Panc1 (cell line): ENCODE data around the gene LTBP3. TPM values are rescaled to one million over a fixed set of nuclear protein-coding genes. Genes with fewer than 3 reads are reported as not detected.

Experiments
- ATAC-seq: fragments of 200-7000 bp; cut with Tn5 transposase; 2 replicates; pipeline ENCODE4 v1.9.1; 2020; ENCODE audit warnings: mild to moderate bottlenecking, moderate library complexity
- BruUV-seq: library from RNA; stranded (reverse); fragments of 400-500 nt; replicated peaks from 2 replicates; lab custom pipeline; 2021; lab: Mats Ljungman, UMichigan
- CTCF ChIA-PET: fragments of 300-600 bp; sonication (Branson Sonifier 250); formaldehyde crosslinking; loops from one replicate; lab custom pipeline; 2022; ENCODE audit warnings: antibody characterized with exemption; lab: Charles Lee
- POLR2A ChIA-PET: fragments of 300-600 bp; sonication (Branson Sonifier 250); formaldehyde crosslinking; loops from one replicate; lab custom pipeline; 2022; ENCODE audit warnings: antibody characterized with exemption; lab: Charles Lee
- DNase-seq: peaks from one replicate; pipeline ENCODE4 v3.0.0-alpha.2; 2010; ENCODE audit warnings: low read depth, low spot score
- H3K27ac ChIP-seq: 2 replicates; pipeline ENCODE4 v1.5.1; 2011; ENCODE audit warnings: mild to moderate bottlenecking, low read length, inconsistent platforms
- H3K27me3 ChIP-seq: fragments of 200-500 bp; sonication (Bioruptor generic); 2 replicates; pipeline ENCODE4 v1.6.0; 2014; ENCODE audit warnings: low read length, inconsistent platforms; ENCODE audit not compliant: control insufficient read depth, insufficient read depth
- H3K36me3 ChIP-seq: fragments of 200-500 bp; sonication (Bioruptor generic); 2 replicates; pipeline ENCODE4 v1.5.1; 2014; ENCODE audit warnings: inconsistent platforms, mild to moderate bottlenecking, low read length, moderate library complexity; ENCODE audit not compliant: control insufficient read depth, insufficient read depth
- H3K4me1 ChIP-seq: 2 replicates; pipeline ENCODE4 v1.5.1; 2011; ENCODE audit warnings: inconsistent platforms, mild to moderate bottlenecking, low read length, moderate library complexity; ENCODE audit not compliant: control insufficient read depth, insufficient read depth
- H3K4me3 ChIP-seq, 2 experiments: 2 replicates each; pipeline ENCODE4 v1.5.1; 2011 to 2012; ENCODE audit warnings: low read depth in 2 of 2, low read length in 2 of 2, mild to moderate bottlenecking in 2 of 2, inconsistent platforms in 1 of 2, moderate library complexity in 1 of 2
- H3K9me3 ChIP-seq: fragments of 200-500 bp; sonication (Bioruptor generic); 2 replicates; pipeline ENCODE4 v1.5.1; 2014; ENCODE audit warnings: low read depth, mild to moderate bottlenecking, inconsistent platforms, low read length, moderate library complexity; ENCODE audit not compliant: control insufficient read depth, insufficient read depth
- CTCF ChIP-seq: fragments of 450-650 bp; IDR thresholded peaks from 2 replicates; pipeline ENCODE4 v1.5.1; 2017; ENCODE audit warnings: mild to moderate bottlenecking
- POLR2AphosphoS5 ChIP-seq: IDR thresholded peaks from 2 replicates; pipeline ENCODE4 v1.6.1; 2012; ENCODE audit warnings: mild to moderate bottlenecking, low read depth, low read length, moderate library complexity
- REST ChIP-seq, 2 experiments: IDR thresholded peaks; 2 replicates each; pipeline ENCODE4 v1.6.1; 2011 to 2012; ENCODE audit warnings: low read depth in 2 of 2, control low read depth in 1 of 2, low read length in 1 of 2, mild to moderate bottlenecking in 1 of 2, moderate library complexity in 1 of 2; ENCODE audit not compliant: insufficient read depth in 1 of 2
- SIN3A ChIP-seq: IDR thresholded peaks from 2 replicates; pipeline ENCODE4 v1.6.1; 2012; ENCODE audit warnings: low read depth, mild to moderate bottlenecking, low read length, moderate library complexity, borderline replicate concordance; ENCODE audit not compliant: insufficient read depth
- TCF7L2 ChIP-seq: IDR thresholded peaks from 2 replicates; pipeline ENCODE4 v1.6.1; 2011; ENCODE audit warnings: mild to moderate bottlenecking, low read depth, low read length, inconsistent platforms
- in situ Hi-C: cut with HindIII; loops from 2 replicates; pipeline ENCODE4 v1.10.0; 2016; ENCODE audit warnings: low sequenced_read_pairs, low pct_unique_long_range_greater_than_20kb
- intact Hi-C: fragments of 100-400 bp; cut with micrococcal nuclease; formaldehyde crosslinking; loops from one replicate; pipeline ENCODE4 v1.10.0; 2022; ENCODE audit not compliant: unreplicated experiment
- total RNA-seq: library from RNA; stranded (reverse); gene quantifications from one replicate; pipeline ENCODE4 v1.2.1, GENCODE V29; 2021; ENCODE audit not compliant: unreplicated experiment

Gene LTBP3
- total RNA-seq, 1 experiment from 2014 or later: 133 TPM

GRCh38 chr11:65562788-65563187 is 4.6 kb upstream of the LTBP3 start:
- ChIA-PET CTCF (interaction anchor here (0.6 to 0.7 kb wide), 2 partner anchors 182 to 189 kb away, joined by 4 to 9 read pairs; no protein-coding TSS in a partner anchor), POLR2A (no interaction called here)
- no peak for TF ChIP-seq POLR2AphosphoS5
- no peak for TF ChIP-seq REST (IDR thresholded peaks at IDR 0.05; ENCODE audit: insufficient read depth in 1 of 2, low read depth in 2 of 2, low read length in 1 of 2)
- TF ChIP-seq TCF7L2: no peak
- no peak for TF ChIP-seq SIN3A
- no peak for TF ChIP-seq CTCF
- H3K4me3 ChIP-seq: no peak overlapping the region
- in situ Hi-C loops: no loop called here
- intact Hi-C loops: no loop called here
- H3K36me3 ChIP-seq: no peaks in the 10 kb centered on the region
- ATAC-seq (no peak), DNase-seq (no peak)
- no peaks in the 10 kb centered on the region for H3K27me3 ChIP-seq
- BruUV-seq: no TSS peak
- no peaks in the 10 kb centered on the region for H3K9me3 ChIP-seq
- peaks cover 29% of the 10 kb centered on the region for H3K4me1 ChIP-seq
- no peak overlapping the region for H3K27ac ChIP-seq

- Histone ChIP-seq H3K4me1 (peaks cover 33% of the 10 kb centered on the region), H3K27ac (no peak overlapping the region), H3K9me3 (no peaks in the 10 kb centered on the region), H3K4me3 (no peak overlapping the region), H3K27me3 (no peaks in the 10 kb centered on the region), H3K36me3 (no peaks in the 10 kb centered on the region)
- no TSS peak for BruUV-seq
- no peak for DNase-seq
- intact Hi-C loops (no loop called here), in situ Hi-C loops (no loop called here)
- CTCF ChIA-PET: interaction anchor here (0.7 kb wide), 1 partner anchor 10 kb away, joined by 3 read pairs; the partner anchor contains the start of gene FAM89B
- ATAC-seq: no peak
- POLR2A ChIA-PET: interaction anchor here (0.5 to 0.7 kb wide), 2 partner anchors 15 to 363 kb away, joined by 3 to 4 read pairs; no protein-coding TSS in a partner anchor
- TF ChIP-seq TCF7L2 (no peak), SIN3A (no peak)
These were observed 3.9 kb upstream of the LTBP3 start for GRCh38 chr11:65562020-65562419.
